Loucy (cell line): ENCODE results near the gene CACNB1.
A peak's percentile ranks its signal among the peaks of the same experiment; 100 is the strongest.

Source experiments
- H2AFZ ChIP-seq: fragments of 200-600 bp; sonication (generic); 2 replicates; pipeline ENCODE4 v1.6.0; 2016; ENCODE audit warnings: antibody characterized with exemption, mild to moderate bottlenecking, low read length, moderate library complexity
- H3F3A ChIP-seq: fragments of 200-600 bp; 2 replicates; pipeline ENCODE4 v1.6.0; 2016; ENCODE audit warnings: antibody characterized with exemption, low read depth, mild to moderate bottlenecking
- H3K27me3 ChIP-seq: fragments of 200-600 bp; sonication (generic); 2 replicates; pipeline ENCODE4 v1.6.1; 2014; ENCODE audit warnings: low read length, mild to moderate bottlenecking; ENCODE audit not compliant: insufficient read depth, poor library complexity, severe bottlenecking
- H3K36me3 ChIP-seq: fragments of 200-600 bp; sonication (generic); 2 replicates; pipeline ENCODE4 v1.6.1; 2016; ENCODE audit warnings: low read length; ENCODE audit not compliant: insufficient read depth
- H3K4me1 ChIP-seq: fragments of 200-600 bp; sonication (generic); 2 replicates; pipeline ENCODE4 v1.5.1; 2014; ENCODE audit warnings: low read length, mild to moderate bottlenecking; ENCODE audit not compliant: insufficient read depth, poor library complexity, severe bottlenecking
- H3K4me2 ChIP-seq: fragments of 200-600 bp; sonication (generic); 2 replicates; pipeline ENCODE4 v1.6.0; 2014; ENCODE audit warnings: antibody characterized with exemption, low read length, low read depth, mild to moderate bottlenecking; ENCODE audit not compliant: poor library complexity, severe bottlenecking
- H3K4me3 ChIP-seq: fragments of 200-600 bp; sonication (generic); 2 replicates; pipeline ENCODE4 v1.5.1; 2014; ENCODE audit warnings: low read length, mild to moderate bottlenecking, mixed read lengths; ENCODE audit not compliant: poor library complexity, severe bottlenecking
- H3K79me2 ChIP-seq: fragments of 200-600 bp; sonication (generic); 2 replicates; pipeline ENCODE4 v1.6.1; 2014; ENCODE audit warnings: low read length; ENCODE audit not compliant: insufficient read depth
- H3K9ac ChIP-seq: fragments of 200-600 bp; sonication (generic); 2 replicates; pipeline ENCODE4 v1.6.0; 2014; ENCODE audit warnings: mild to moderate bottlenecking, low read depth, low read length, moderate library complexity; ENCODE audit not compliant: poor library complexity, severe bottlenecking
- H3K9me2 ChIP-seq: fragments of 200-600 bp; sonication (generic); replicated peaks from 2 replicates; pipeline ENCODE4 v1.6.1; 2016; ENCODE audit warnings: low read depth, low read length, mixed read lengths
- H3K9me3 ChIP-seq: fragments of 200-600 bp; sonication (generic); 2 replicates; pipeline ENCODE4 v1.6.1; 2014; ENCODE audit warnings: mild to moderate bottlenecking, antibody characterized with exemption, low read length, low read depth; ENCODE audit not compliant: insufficient read depth
- H4K20me1 ChIP-seq: fragments of 200-600 bp; sonication (generic); 2 replicates; pipeline ENCODE4 v1.6.0; 2014; ENCODE audit warnings: antibody characterized with exemption, low read length, mild to moderate bottlenecking; ENCODE audit not compliant: insufficient read depth, poor library complexity, severe bottlenecking
- EZH2phosphoT487 ChIP-seq: fragments of 200-600 bp; IDR thresholded peaks from 2 replicates; pipeline ENCODE4 v1.6.1; 2018; ENCODE audit warnings: antibody characterized with exemption, mild to moderate bottlenecking, moderate library complexity, borderline replicate concordance
- TF ChIP-seq, protein P1 (sequence below): fragments of 200-600 bp; sonication (generic); conservative IDR thresholded peaks from 2 replicates; pipeline ENCODE4 v1.5.1; 2014; ENCODE audit warnings: mild to moderate bottlenecking, antibody characterized with exemption, low read length

The CACNB1 gene

DNA sequence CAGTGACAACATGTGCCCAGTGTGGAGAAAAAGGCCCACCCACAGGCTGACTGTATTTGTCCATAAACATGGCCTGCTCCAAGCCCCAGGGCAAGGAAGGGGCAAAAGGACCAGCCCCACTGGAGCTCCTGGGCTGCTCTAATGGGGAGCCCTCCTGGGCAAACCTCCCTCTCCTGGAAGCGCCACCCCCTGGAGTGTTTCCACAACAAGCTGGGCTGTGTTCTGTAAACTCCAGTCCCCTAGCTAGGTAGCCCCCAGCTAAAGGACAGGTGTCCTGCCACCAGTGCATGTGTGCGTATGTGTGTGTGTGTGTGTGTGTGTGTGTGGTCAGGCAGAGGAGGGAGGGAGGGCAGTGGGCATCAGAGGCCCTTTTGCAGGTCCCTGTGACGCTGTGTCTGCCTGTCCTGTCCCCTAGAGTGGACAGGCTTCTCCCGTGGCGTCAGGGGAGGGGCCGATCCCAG lies 39.5 kb upstream of the CACNB1 start:
- Histone ChIP-seq H3K9me3 (no peaks in the 10 kb centered on the region), H3K36me3 (no peaks in the 10 kb centered on the region), H3K9me2 (no peaks in the 10 kb centered on the region), H2AFZ (no peak overlapping the region), H3K4me1 (peaks cover 23% of the 10 kb centered on the region), H3F3A (no peaks in the 10 kb centered on the region), H3K4me3 (no peak overlapping the region), H3K79me2 (no peaks in the 10 kb centered on the region), H4K20me1 (no peaks in the 10 kb centered on the region), H3K27me3 (no peaks in the 10 kb centered on the region), H3K4me2 (no peak overlapping the region), H3K9ac (no peak overlapping the region)
- TF ChIP-seq, protein P1, sequence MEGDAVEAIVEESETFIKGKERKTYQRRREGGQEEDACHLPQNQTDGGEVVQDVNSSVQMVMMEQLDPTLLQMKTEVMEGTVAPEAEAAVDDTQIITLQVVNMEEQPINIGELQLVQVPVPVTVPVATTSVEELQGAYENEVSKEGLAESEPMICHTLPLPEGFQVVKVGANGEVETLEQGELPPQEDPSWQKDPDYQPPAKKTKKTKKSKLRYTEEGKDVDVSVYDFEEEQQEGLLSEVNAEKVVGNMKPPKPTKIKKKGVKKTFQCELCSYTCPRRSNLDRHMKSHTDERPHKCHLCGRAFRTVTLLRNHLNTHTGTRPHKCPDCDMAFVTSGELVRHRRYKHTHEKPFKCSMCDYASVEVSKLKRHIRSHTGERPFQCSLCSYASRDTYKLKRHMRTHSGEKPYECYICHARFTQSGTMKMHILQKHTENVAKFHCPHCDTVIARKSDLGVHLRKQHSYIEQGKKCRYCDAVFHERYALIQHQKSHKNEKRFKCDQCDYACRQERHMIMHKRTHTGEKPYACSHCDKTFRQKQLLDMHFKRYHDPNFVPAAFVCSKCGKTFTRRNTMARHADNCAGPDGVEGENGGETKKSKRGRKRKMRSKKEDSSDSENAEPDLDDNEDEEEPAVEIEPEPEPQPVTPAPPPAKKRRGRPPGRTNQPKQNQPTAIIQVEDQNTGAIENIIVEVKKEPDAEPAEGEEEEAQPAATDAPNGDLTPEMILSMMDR = no peak

- Histone ChIP-seq H3K9ac (no peak overlapping the region), H3K4me2 (no peak overlapping the region), H3K4me1 (peaks cover 28% of the 10 kb centered on the region), H2AFZ (no peak overlapping the region), H3F3A (no peaks in the 10 kb centered on the region), H3K9me2 (no peaks in the 10 kb centered on the region), H3K36me3 (no peaks in the 10 kb centered on the region), H3K4me3 (no peak overlapping the region), H4K20me1 (no peaks in the 10 kb centered on the region), H3K79me2 (no peaks in the 10 kb centered on the region), H3K27me3 (no peaks in the 10 kb centered on the region), H3K9me3 (no peaks in the 10 kb centered on the region)
- TF ChIP-seq EZH2phosphoT487 = no peak
- TF ChIP-seq, protein P1 = no peak
Measured at GRCh38 chr17:39236450-39236927, 39.0 kb upstream of the CACNB1 start.

GRCh38 chr17:39235555-39236449 lies 38.3 kb upstream of the CACNB1 start:
- Histone ChIP-seq H3K4me3 (no peak overlapping the region), H3K79me2 (no peaks in the 10 kb centered on the region), H3F3A (no peaks in the 10 kb centered on the region), H3K9me3 (no peaks in the 10 kb centered on the region), H3K9me2 (no peaks in the 10 kb centered on the region), H2AFZ (no peak overlapping the region), H3K27me3 (no peaks in the 10 kb centered on the region), H3K4me2 (no peak overlapping the region), H4K20me1 (no peaks in the 10 kb centered on the region), H3K36me3 (no peaks in the 10 kb centered on the region), H3K4me1 (peaks cover 31% of the 10 kb centered on the region), H3K9ac (no peak overlapping the region)
- TF ChIP-seq, protein P1 = peak; percentile 99
- no peak for TF ChIP-seq EZH2phosphoT487
